GM12878 (cell line): ENCODE data around the gene PPWD1. TPM values are rescaled to one million over a fixed set of nuclear protein-coding genes. Genes with fewer than 3 reads are reported as not detected.
"Not testable (repeated sequence)": the region's sequence is repeated elsewhere in the genome, so short reads cannot be mapped to it uniquely, and the experiment has no call there.

Source experiments
- ATAC-seq: fragments of 200-7000 bp; cut with Tn5 transposase; 3 replicates; pipeline ENCODE4 v1.9.1; 2020; ENCODE audit warnings: mild to moderate bottlenecking, moderate library complexity
- BruUV-seq: library from RNA; stranded (reverse); fragments of 400-500 nt; replicated peaks from 2 replicates; lab custom pipeline; 2021; lab: Mats Ljungman, UMichigan
- CTCF ChIA-PET: fragments of 300-600 bp; sonication (Branson Sonifier 250); formaldehyde crosslinking; extraction: SDS; loops from one replicate; lab custom pipeline; 2021; ENCODE audit warnings: inconsistent platforms; lab: Yijun Ruan, JAX
- POLR2A ChIA-PET: fragments of 350-600 bp; formaldehyde crosslinking; extraction: SDS; loops from one replicate; lab custom pipeline; 2021; ENCODE audit warnings: inconsistent platforms; lab: Charles Lee
- RAD21 ChIA-PET: fragments of 300-600 bp; sonication (Branson Sonifier 250); formaldehyde crosslinking; loops from one replicate; lab custom pipeline; 2023; ENCODE audit warnings: antibody characterized with exemption; ENCODE audit not compliant: unreplicated experiment; lab: Charles Lee
- SMC1A ChIA-PET: fragments of 300-600 bp; sonication (Branson Sonifier 250); formaldehyde crosslinking; loops from one replicate; lab custom pipeline; 2023; ENCODE audit not compliant: unreplicated experiment, uncharacterized antibody; lab: Charles Lee
- DNase-seq: peaks from one replicate; pipeline ENCODE4 v3.0.0-alpha.2; 2011; ENCODE audit warnings: low read depth, low spot score
- FAIRE-seq: peaks from 3 replicates; lab custom pipeline; 2011; peaks lifted over from hg19 to GRCh38; lab: Jason Lieb, UNC
- H2AFZ ChIP-seq: 2 replicates; pipeline ENCODE4 v1.6.0; 2011; ENCODE audit warnings: low read depth, low read length, control low read depth; ENCODE audit not compliant: control insufficient read depth
- H3K27ac ChIP-seq: 2 replicates; pipeline ENCODE4 v1.5.1; 2011; ENCODE audit warnings: control low read depth; ENCODE audit not compliant: control insufficient read depth, insufficient read depth
- H3K27me3 ChIP-seq, 2 experiments: replicated peaks in 1 of 2; 2 replicates each; pipeline versions ENCODE4 v1.6.0 to v1.6.1; 2011; ENCODE audit warnings: low read length in 1 of 2; ENCODE audit not compliant: control insufficient read depth in 2 of 2, insufficient read depth in 2 of 2
- H3K36me3 ChIP-seq, 2 experiments: 2 replicates each; pipeline ENCODE4 v1.5.1; 2011; ENCODE audit warnings: low read length in 1 of 2; ENCODE audit not compliant: control insufficient read depth in 2 of 2, insufficient read depth in 2 of 2
- H3K4me1 ChIP-seq: 2 replicates; pipeline ENCODE4 v1.6.1; 2011; ENCODE audit warnings: mild to moderate bottlenecking, low read length, moderate library complexity, mixed read lengths; ENCODE audit not compliant: control insufficient read depth, insufficient read depth
- H3K4me2 ChIP-seq: 2 replicates; pipeline ENCODE4 v1.6.0; 2011; ENCODE audit warnings: control low read depth; ENCODE audit not compliant: control insufficient read depth, insufficient read depth
- H3K4me3 ChIP-seq: fragments of 200-600 bp; sonication (generic); 2 replicates; pipeline ENCODE4 v1.5.1; 2016
- H3K79me2 ChIP-seq: 2 replicates; pipeline ENCODE4 v1.6.0; 2011; ENCODE audit warnings: low read length; ENCODE audit not compliant: control insufficient read depth, insufficient read depth
- H3K9ac ChIP-seq: 2 replicates; pipeline ENCODE4 v1.8.0; 2011; ENCODE audit warnings: low read length, control low read depth, mixed read lengths; ENCODE audit not compliant: control insufficient read depth, insufficient read depth
- H3K9me3 ChIP-seq: replicated peaks from 3 replicates; pipeline ENCODE4 v1.5.1; 2011; ENCODE audit warnings: mild to moderate bottlenecking, low read length; ENCODE audit not compliant: control insufficient read depth, insufficient read depth
- H4K20me1 ChIP-seq: 2 replicates; pipeline ENCODE4 v1.6.0; 2011; ENCODE audit not compliant: control insufficient read depth, insufficient read depth
- CEBPZ ChIP-seq: fragments of 150-350 bp; IDR thresholded peaks from 2 replicates; pipeline ENCODE4 v1.6.1; 2016; ENCODE audit warnings: low read depth, low read length
- CTCF ChIP-seq, 3 experiments: IDR thresholded peaks in 2 of 3; conservative IDR thresholded peaks in 1 of 3; 2 replicates each; pipeline ENCODE4 v1.5.1; 2011; ENCODE audit warnings: low read depth in 3 of 3, low read length in 3 of 3, mild to moderate bottlenecking in 3 of 3, control low read depth in 2 of 3, moderate library complexity in 2 of 3, inconsistent platforms in 1 of 3, mixed read lengths in 1 of 3; ENCODE audit not compliant: control insufficient read depth in 2 of 3, insufficient read depth in 1 of 3; ENCODE audit errors: extremely low read depth in 1 of 3
- IRF3 ChIP-seq: fragments of 450-650 bp; IDR thresholded peaks from 2 replicates; pipeline ENCODE4 v1.6.1; 2014; ENCODE audit warnings: mild to moderate bottlenecking
- MAX ChIP-seq: IDR thresholded peaks from 2 replicates; pipeline ENCODE4 v1.6.1; 2012; ENCODE audit warnings: low read depth, low read length, improper control_type of control experiment
- WGBS: methylation state at CpG from one replicate; pipeline ENCODE4 v1.1.6; 2016; ENCODE audit warnings: low lambda C conversion rate; ENCODE audit not compliant: insufficient replicate concordance, insufficient coverage; ENCODE audit errors: missing lambda C conversion rate; 5-methylcytosine and 5-hydroxymethylcytosine counted together
- in situ Hi-C: fragments of 300-500 bp; cut with MboI; formaldehyde crosslinking; loops from 9 replicates; pipeline ENCODE4 v1.14.3; 2018; ENCODE audit warnings: mixed read lengths
- intact Hi-C: fragments of 100-400 bp; cut with micrococcal nuclease; formaldehyde crosslinking; loops from one replicate; pipeline ENCODE4 v1.14.2; 2022; ENCODE audit not compliant: unreplicated experiment
- polyA plus RNA-seq, 11 experiments: library from polyadenylated mRNA; depleted of rRNA in 4 of 11; unstranded in 6 of 11; stranded (reverse) in 5 of 11; fragments of >200 nt; fragmentation: Nextera tagmentation in 4 of 11; fragmentation: Illumina TruSeq in 1 of 11; extraction: Ambion mirVana in 4 of 11; extraction: Trizol in 1 of 11; gene quantifications; 1 replicate in 1 of 11; 2 replicates in 10 of 11; pipeline versions ENCODE4 v1.2.1 to v1.2.3, GENCODE V29; 2011 to 2016; ENCODE audit warnings: inconsistent platforms in 2 of 11, missing spikeins in 2 of 11, low read depth in 1 of 11
- total RNA-seq, 4 experiments: library from RNA; depleted of rRNA in 3 of 4; stranded (reverse); fragments of >200 nt in 3 of 4; fragmentation: Illumina TruSeq in 1 of 4; extraction: Trizol in 1 of 4; gene quantifications; 2 replicates each; pipeline versions ENCODE4 v1.2.1 to v1.2.3, GENCODE V29; 2013 to 2021

Gene PPWD1
- total and polyA plus RNA-seq, 10 of the 15 experiments (the other 5 are each of a cell fraction or from before 2014, with no cell fraction given) = 18.0 to 53.9 (median 43.2) TPM

- no peak for TF ChIP-seq MAX
- TF ChIP-seq IRF3 = no peak
These were observed 14.0 kb downstream of the PPWD1 start (continued) for GRCh38 chr5:65577141-65577540.

GRCh38 chr5:65588694-65589093 lies 25.6 kb downstream of the PPWD1 start:
- ChIA-PET CTCF (interaction anchor here (1.7 kb wide), 1 partner anchor 778 kb away, joined by 6 read pairs; no protein-coding TSS in a partner anchor), RAD21 (no interaction called here), POLR2A (no interaction called here), SMC1A (no interaction called here)
- H3K27ac ChIP-seq = no peak overlapping the region
- FAIRE-seq (no peak), ATAC-seq (no peak), DNase-seq (no peak)
- H3K27me3 ChIP-seq = no peaks in the 10 kb centered on the region
- in situ Hi-C loops = no loop called here
- H3K4me1 ChIP-seq = no peaks in the 10 kb centered on the region
- intact Hi-C loops = no loop called here
- no peak overlapping the region for H3K4me2 ChIP-seq
- no peak overlapping the region for H2AFZ ChIP-seq
- no peaks in the 10 kb centered on the region for H3K9me3 ChIP-seq
- H3K9ac ChIP-seq = no peak overlapping the region
- no peaks in the 10 kb centered on the region for H3K79me2 ChIP-seq
- H3K36me3 ChIP-seq = peaks cover 0 to 17% of the 10 kb centered on the region in 2 experiments
- no TSS peak for BruUV-seq
- H3K4me3 ChIP-seq = no peak overlapping the region
- no peak for TF ChIP-seq CEBPZ
- peak in 1 of 3 experiments; percentile 6; a peak in 1 of 6 replicates for TF ChIP-seq CTCF (IDR thresholded peaks at IDR 0.05 in 2 of 3, conservative IDR thresholded peaks at IDR 0.05 in 1 of 3; ENCODE audit: control insufficient read depth in 2 of 3, extremely low read depth in 1 of 3, insufficient read depth in 1 of 3, low read depth in 3 of 3, low read length in 3 of 3)
- no peaks in the 10 kb centered on the region for H4K20me1 ChIP-seq
- 72% methylated on average over 2 of the region's 2 CpGs for WGBS

- WGBS = 100% methylated on average over 1 of the region's 1 CpG
- POLR2A ChIA-PET, FAIRE-seq: not testable (repeated sequence)
These were observed 38.7 kb downstream of the PPWD1 start for GRCh38 chr5:65601761-65602160.

More at GRCh38 chr5:65601761-65602160, 38.7 kb downstream of the PPWD1 start:
- H3K27me3 ChIP-seq, H3K9me3 ChIP-seq, H3K4me1 ChIP-seq, SMC1A ChIA-PET, H3K27ac ChIP-seq, BruUV-seq, H2AFZ ChIP-seq, in situ Hi-C loops, H3K4me2 ChIP-seq, DNase-seq, H3K79me2 ChIP-seq, H4K20me1 ChIP-seq, H3K4me3 ChIP-seq, ATAC-seq, CTCF ChIA-PET, H3K9ac ChIP-seq, intact Hi-C loops, RAD21 ChIA-PET: not testable (repeated sequence)
- peaks cover 0 to 21% of the 10 kb centered on the region in 2 experiments; a peak in 3 of 4 replicates for H3K36me3 ChIP-seq
